Measurements from ENCODE around the gene MYLK3.
A peak's percentile ranks its signal among the peaks of the same experiment; 100 is the strongest.

The MYLK3 gene

GRCh38 chr16:46727184-46727583, 21.0 kb downstream of the MYLK3 start:
- no peak for DNase-seq

- no peak for DNase-seq
These were observed 26.3 kb downstream of the MYLK3 start for GRCh38 chr16:46721885-46722284.

GRCh38 chr16:46720619-46721018, 27.5 kb downstream of the MYLK3 start:
- DNase-seq, result no peak

- no peak for DNase-seq
These were observed 28.6 kb downstream of the MYLK3 start for GRCh38 chr16:46719528-46719927.

GRCh38 chr16:46718214-46718613, 29.9 kb downstream of the MYLK3 start:
- peak; percentile 22 to 26 for DNase-seq

GRCh38 chr16:46717692-46718091, 30.5 kb downstream of the MYLK3 start:
- no peak for DNase-seq

- no peak for DNase-seq
These were observed 32.3 kb downstream of the MYLK3 start for GRCh38 chr16:46715769-46716305.

GRCh38 chr16:46714797-46715591, 33.1 kb downstream of the MYLK3 start:
- DNase-seq, result no peak

- DNase-seq, result no peak
These were observed 34.5 kb downstream of the MYLK3 start for GRCh38 chr16:46713634-46714033.

GRCh38 chr16:46712911-46713310, 35.2 kb downstream of the MYLK3 start:
- DNase-seq, result no peak

GRCh38 chr16:46711106-46712058, 36.8 kb downstream of the MYLK3 start:
- no peak for DNase-seq

GRCh38 chr16:46709469-46710005, 38.6 kb downstream of the MYLK3 start:
- no peak for DNase-seq

GRCh38 chr16:46706642-46707041, 41.5 kb downstream of the MYLK3 start:
- DNase-seq, result no peak

GRCh38 chr16:46702030-46702429, 46.1 kb downstream of the MYLK3 start:
- no peak for DNase-seq

GRCh38 chr16:46701615-46702014, 46.5 kb downstream of the MYLK3 start:
- DNase-seq, result no peak

GRCh38 chr16:46700048-46700447, 48.1 kb downstream of the MYLK3 start:
- DNase-seq, result no peak

- DNase-seq, result no peak
These were observed 51.2 kb downstream of the MYLK3 start for GRCh38 chr16:46696957-46697356.

GRCh38 chr16:46695937-46696336, 52.2 kb downstream of the MYLK3 start:
- no peak for DNase-seq

- no peak for DNase-seq
These were observed 54.5 kb downstream of the MYLK3 start for GRCh38 chr16:46693598-46693997.

GRCh38 chr16:46691726-46692125, 56.4 kb downstream of the MYLK3 start:
- no peak for DNase-seq

GRCh38 chr16:46690281-46691178, 57.6 kb downstream of the MYLK3 start:
- DNase-seq, result peak in 1 of 2 experiments; percentile 18

Measured in SHP77 (cell line).